Ishikawa (cell line): ENCODE results near the gene EGR4.

ENCODE experiments used
- CEBPB ChIP-seq: IDR thresholded peaks from 2 replicates; pipeline ENCODE4 v1.6.1; 2012
- CREB1 ChIP-seq: IDR thresholded peaks from 2 replicates; pipeline ENCODE4 v1.6.1; 2012; ENCODE audit warnings: low read depth
- EGR1 ChIP-seq: IDR thresholded peaks from 2 replicates; pipeline ENCODE4 v1.6.1; 2012
- EP300 ChIP-seq: IDR thresholded peaks from 2 replicates; pipeline ENCODE4 v1.6.1; 2012; ENCODE audit warnings: borderline replicate concordance
- FOXM1 ChIP-seq: IDR thresholded peaks from 2 replicates; pipeline ENCODE4 v1.6.1; 2012; ENCODE audit warnings: low read depth, borderline replicate concordance
- MAX ChIP-seq: IDR thresholded peaks from 2 replicates; pipeline ENCODE4 v1.6.1; 2012
- NFIC ChIP-seq: IDR thresholded peaks from 2 replicates; pipeline ENCODE4 v1.6.1; 2012
- RAD21 ChIP-seq: IDR thresholded peaks from 2 replicates; pipeline ENCODE4 v1.6.1; 2012; ENCODE audit warnings: low read depth
- REST ChIP-seq: IDR thresholded peaks from 2 replicates; pipeline ENCODE4 v1.6.1; 2012; ENCODE audit warnings: low read depth, mild to moderate bottlenecking
- TAF1 ChIP-seq: IDR thresholded peaks from 2 replicates; pipeline ENCODE4 v1.6.1; 2012; ENCODE audit warnings: low read depth, mild to moderate bottlenecking
- TCF12 ChIP-seq: IDR thresholded peaks from 2 replicates; pipeline ENCODE4 v1.6.1; 2012; ENCODE audit warnings: low read depth
- TEAD4 ChIP-seq: IDR thresholded peaks from 2 replicates; pipeline ENCODE4 v1.6.1; 2012
- USF1 ChIP-seq: IDR thresholded peaks from 2 replicates; pipeline ENCODE4 v1.6.1; 2012
- YY1 ChIP-seq: IDR thresholded peaks from 2 replicates; pipeline ENCODE4 v1.6.1; 2012; ENCODE audit warnings: low read depth
- ZBTB7A ChIP-seq: IDR thresholded peaks from 2 replicates; pipeline ENCODE4 v1.6.1; 2012; ENCODE audit warnings: low read depth

The EGR4 gene

GRCh38 chr2:73286134-73286655, 7.2 kb downstream of the EGR4 start:
- TF ChIP-seq FOXM1 (no peak), CEBPB (no peak), TAF1 (no peak), MAX (no peak)

GRCh38 chr2:73285159-73285739, 8.1 kb downstream of the EGR4 start:
- TF ChIP-seq ZBTB7A (no peak), USF1 (no peak), REST (no peak), EGR1 (no peak), TEAD4 (no peak), FOXM1 (no peak), CEBPB (no peak), NFIC (no peak), CREB1 (no peak), TCF12 (no peak), YY1 (no peak), EP300 (no peak), RAD21 (no peak), TAF1 (no peak), MAX (no peak)

- TF ChIP-seq EP300 (no peak), EGR1 (no peak), NFIC (no peak), CREB1 (no peak), YY1 (no peak), REST (no peak), TEAD4 (no peak), MAX (no peak), CEBPB (no peak)
Observed at GRCh38 chr2:73284296-73285158, 8.8 kb downstream of the EGR4 start, which contains the start of gene FBXO41. Gene FBXO41, minus strand, starts transcription at chr2:73284478. Its CDS starts 14,848 bp downstream, at chr2:73269630.

GRCh38 chr2:73283545-73284295, 9.6 kb downstream of the EGR4 start:
- TF ChIP-seq ZBTB7A (0 out of 2 replicates have a peak, but pooled peaks have one; percentile 7), USF1 (no peak)

- no peak for TF ChIP-seq EP300
- no peak for TF ChIP-seq NFIC
- no peak for TF ChIP-seq FOXM1
- no peak for TF ChIP-seq CREB1
Observed at GRCh38 chr2:73282924-73283544, 10.3 kb downstream of the EGR4 start.
